ENCODE data around the gene ASPSCR1.

GRCh38 chr17:81948635-81949378, 28.6 kb upstream of the ASPSCR1 start:
- TF ChIP-seq POLR2AphosphoS5 (IDR thresholded peaks at IDR 0.05; ENCODE audit: low read depth, low read length) (no peak), POLR2A (IDR thresholded peaks at IDR 0.05; ENCODE audit: low read depth, low read length) (no peak), TAF1 (IDR thresholded peaks at IDR 0.05; ENCODE audit: low read depth, low read length) (no peak), POU2F2 (IDR thresholded peaks at IDR 0.05; ENCODE audit: low read depth, low read length) (no peak)

Measured in GM12891 (cell line).